ENCODE results near the gene SLC22A23.

DNA sequence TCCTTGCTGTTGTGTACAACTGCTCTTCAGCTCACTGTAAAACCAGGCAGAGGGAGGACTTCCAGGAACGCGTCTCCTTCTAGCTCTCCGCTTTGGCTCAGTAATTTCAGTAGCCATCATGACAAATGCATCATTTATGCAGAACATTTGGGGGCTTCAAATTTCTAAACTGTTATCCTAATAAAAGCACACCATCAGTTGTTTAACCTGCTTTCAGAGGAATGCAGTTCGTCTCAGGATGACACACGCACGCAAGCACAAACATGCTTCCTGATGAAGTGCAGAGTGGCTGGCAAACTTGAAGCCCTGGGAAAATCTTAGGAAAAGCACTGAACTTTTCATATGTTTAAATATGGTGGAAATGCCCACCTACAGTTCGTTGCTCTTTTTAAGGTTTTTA lies 24.4 kb downstream of the SLC22A23 start:
- no peak for TF ChIP-seq CTCF (conservative IDR thresholded peaks at IDR 0.05 in 1 of 2, IDR thresholded peaks at IDR 0.05 in 1 of 2; ENCODE audit: extremely low read depth in 1 of 2, insufficient read depth in 1 of 2, low read depth in 1 of 2, low read length in 2 of 2)
- no peak for TF ChIP-seq EZH2 (IDR thresholded peaks at IDR 0.05; ENCODE audit: borderline replicate concordance, low read length)

Measured in mammary epithelial cell (primary cell).